Uterus (tissue), 4 donors: ENCODE measurements around the gene RAB26. TPM values are rescaled to one million over a fixed set of nuclear protein-coding genes. Genes with fewer than 3 reads are reported as not detected.
"Not testable (repeated sequence)": the region's sequence is repeated elsewhere in the genome, so short reads cannot be mapped to it uniquely, and the experiment has no call there.

Experiments
- DNase-seq, 2 donors: peaks; one replicate each; pipeline ENCODE4 v3.0.0-alpha.2; 2019 to 2020
- H3K27ac ChIP-seq, 2 donors: fragments of 200-600 bp; sonication (generic); 1 replicate in 1 of 2; 2 replicates in 1 of 2; pipeline ENCODE4 v1.5.1; 2016 to 2018
- H3K27me3 ChIP-seq, 2 donors: fragments of 200-600 bp; sonication (generic); one replicate each; pipeline ENCODE4 v1.5.1; 2018 to 2019; ENCODE audit warnings: control low read depth in 1 of 2
- H3K36me3 ChIP-seq, 2 donors: fragments of 200-600 bp; sonication (generic); one replicate each; pipeline ENCODE4 v1.5.1; 2019; ENCODE audit warnings: control low read depth in 1 of 2
- H3K4me1 ChIP-seq, 2 donors: fragments of 200-600 bp; sonication (generic); one replicate each; pipeline ENCODE4 v1.5.1; 2018 to 2019; ENCODE audit warnings: control low read depth in 1 of 2
- H3K4me3 ChIP-seq, 2 donors: fragments of 200-600 bp; sonication (generic); 1 replicate in 1 of 2; 2 replicates in 1 of 2; pipeline ENCODE4 v1.5.1; 2018 to 2019; ENCODE audit warnings: mild to moderate bottlenecking in 1 of 2
- H3K9me3 ChIP-seq, 2 donors: fragments of 200-600 bp; sonication (generic); one replicate each; pipeline ENCODE4 v1.5.1; 2019; ENCODE audit warnings: control low read depth in 1 of 2
- POLR2A ChIP-seq, 2 donors: fragments of 450-650 bp; IDR thresholded peaks; one replicate each; pipeline ENCODE4 v1.6.1; 2016; ENCODE audit warnings: antibody characterized with exemption in 2 of 2, mild to moderate bottlenecking in 1 of 2, moderate library complexity in 1 of 2
- intact Hi-C: fragments of 100-400 bp; cut with DNase I; formaldehyde crosslinking; loops from one replicate; pipeline ENCODE4 v1.15.1; 2023; ENCODE audit warnings: low total_unique reads
- microRNA counts, 2 donors: library from miRNA; unstranded; fragments of <30 nt; microRNA quantifications; one replicate each; lab custom pipeline; 2016 to 2017
- microRNA-seq: library from miRNA; unstranded; fragments of <30 nt; microRNA quantifications from one replicate; pipeline ENCODE4, GENCODE V29; 2016; ENCODE audit warnings: borderline microRNAs expressed, borderline replicate concordance
- small RNA-seq: library from RNA; depleted of rRNA; stranded (forward); fragments of <200 nt; gene quantifications from one replicate; pipeline ENCODE3, GENCODE V24; 2016
- total RNA-seq, 4 donors: library from RNA; depleted of rRNA in 3 of 4; stranded (reverse); fragments of >200 nt in 3 of 4; gene quantifications; one replicate each; pipeline versions ENCODE4 v1.1.0 to v1.2.4, GENCODE V29; 2014 to 2023
- TF ChIP-seq, protein P1 (sequence below), 4 experiments: fragments of 200-600 bp in 2 of 4; fragments of 450-650 bp in 2 of 4; sonication (generic) in 2 of 4; IDR thresholded peaks; one replicate each; pipeline ENCODE4 v1.5.1; 2016 to 2019; ENCODE audit warnings: antibody characterized with exemption in 4 of 4, mild to moderate bottlenecking in 2 of 4, moderate library complexity in 1 of 4
- donor health status: DM: yes; HTN: yes; CAD: no.

RAB26 gene
- total RNA-seq, 4 donors from 2014 or later, result 0.21 TPM; not detected in 3

DNA sequence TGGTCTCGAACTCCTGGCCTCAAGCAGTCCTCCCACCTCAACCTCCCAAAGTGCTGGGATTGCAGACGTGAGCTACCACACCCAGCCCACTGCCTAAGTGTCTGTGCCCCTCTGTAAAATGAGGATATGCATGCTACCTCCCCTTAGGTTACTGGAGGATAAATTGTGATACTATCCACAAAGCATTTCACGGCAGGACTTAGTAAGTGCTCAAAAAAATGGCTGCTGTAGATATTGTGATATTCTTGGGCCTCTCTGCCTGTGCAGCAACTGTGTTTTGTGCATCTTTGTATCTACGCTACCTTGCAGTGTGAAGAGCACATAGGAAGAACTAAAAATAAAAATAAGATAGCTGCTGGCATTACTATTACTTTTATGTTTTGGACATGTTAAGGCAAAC lies 49.9 kb downstream of the RAB26 start:
- no peaks in the 10 kb centered on the region for H3K9me3 ChIP-seq
- no peak overlapping the region for H3K27ac ChIP-seq
- no peaks in the 10 kb centered on the region for H3K36me3 ChIP-seq
- TF ChIP-seq POLR2A (IDR thresholded peaks at IDR 0.05), result no peak
- H3K27me3 ChIP-seq, result peaks cover 6 to 13% of the 10 kb centered on the region in 2 donors
- H3K4me1 ChIP-seq, result peaks cover 0 to 11% of the 10 kb centered on the region in 2 donors
- intact Hi-C loops, result no loop called here
- DNase-seq, result no peak
- no peak overlapping the region for H3K4me3 ChIP-seq

DNA sequence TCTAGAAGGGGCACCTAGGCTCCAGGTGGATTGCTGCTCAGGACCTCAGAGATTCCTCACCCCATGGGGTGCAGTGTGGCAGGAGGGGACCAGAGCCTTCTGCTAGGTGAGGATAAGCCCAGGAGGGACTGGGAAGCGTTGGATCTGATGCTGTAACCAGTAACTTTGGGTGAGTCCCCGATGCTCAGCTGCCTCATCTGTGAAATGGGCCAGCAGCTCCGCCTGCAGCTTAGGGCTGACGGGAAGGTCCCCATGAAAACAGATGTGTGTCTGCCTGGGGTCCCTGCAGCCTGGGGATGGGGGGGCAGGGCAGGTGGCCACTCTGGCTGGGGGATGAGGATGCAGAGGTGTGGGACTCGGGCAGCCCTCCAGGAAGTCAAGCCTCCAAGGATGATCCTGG lies 50.7 kb downstream of the RAB26 start:
- H3K4me1 ChIP-seq, result peaks cover 0 to 11% of the 10 kb centered on the region in 2 donors
- no peaks in the 10 kb centered on the region for H3K9me3 ChIP-seq
- no peak for DNase-seq
- TF ChIP-seq POLR2A (IDR thresholded peaks at IDR 0.05), result no peak
- TF ChIP-seq, protein P1, sequence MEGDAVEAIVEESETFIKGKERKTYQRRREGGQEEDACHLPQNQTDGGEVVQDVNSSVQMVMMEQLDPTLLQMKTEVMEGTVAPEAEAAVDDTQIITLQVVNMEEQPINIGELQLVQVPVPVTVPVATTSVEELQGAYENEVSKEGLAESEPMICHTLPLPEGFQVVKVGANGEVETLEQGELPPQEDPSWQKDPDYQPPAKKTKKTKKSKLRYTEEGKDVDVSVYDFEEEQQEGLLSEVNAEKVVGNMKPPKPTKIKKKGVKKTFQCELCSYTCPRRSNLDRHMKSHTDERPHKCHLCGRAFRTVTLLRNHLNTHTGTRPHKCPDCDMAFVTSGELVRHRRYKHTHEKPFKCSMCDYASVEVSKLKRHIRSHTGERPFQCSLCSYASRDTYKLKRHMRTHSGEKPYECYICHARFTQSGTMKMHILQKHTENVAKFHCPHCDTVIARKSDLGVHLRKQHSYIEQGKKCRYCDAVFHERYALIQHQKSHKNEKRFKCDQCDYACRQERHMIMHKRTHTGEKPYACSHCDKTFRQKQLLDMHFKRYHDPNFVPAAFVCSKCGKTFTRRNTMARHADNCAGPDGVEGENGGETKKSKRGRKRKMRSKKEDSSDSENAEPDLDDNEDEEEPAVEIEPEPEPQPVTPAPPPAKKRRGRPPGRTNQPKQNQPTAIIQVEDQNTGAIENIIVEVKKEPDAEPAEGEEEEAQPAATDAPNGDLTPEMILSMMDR (IDR thresholded peaks at IDR 0.05), result no peak
- intact Hi-C loops, result no loop called here
- H3K27ac ChIP-seq, result no peak overlapping the region
- H3K36me3 ChIP-seq, result no peaks in the 10 kb centered on the region
- peaks cover 6 to 13% of the 10 kb centered on the region in 2 donors for H3K27me3 ChIP-seq
- no peak overlapping the region for H3K4me3 ChIP-seq

DNA sequence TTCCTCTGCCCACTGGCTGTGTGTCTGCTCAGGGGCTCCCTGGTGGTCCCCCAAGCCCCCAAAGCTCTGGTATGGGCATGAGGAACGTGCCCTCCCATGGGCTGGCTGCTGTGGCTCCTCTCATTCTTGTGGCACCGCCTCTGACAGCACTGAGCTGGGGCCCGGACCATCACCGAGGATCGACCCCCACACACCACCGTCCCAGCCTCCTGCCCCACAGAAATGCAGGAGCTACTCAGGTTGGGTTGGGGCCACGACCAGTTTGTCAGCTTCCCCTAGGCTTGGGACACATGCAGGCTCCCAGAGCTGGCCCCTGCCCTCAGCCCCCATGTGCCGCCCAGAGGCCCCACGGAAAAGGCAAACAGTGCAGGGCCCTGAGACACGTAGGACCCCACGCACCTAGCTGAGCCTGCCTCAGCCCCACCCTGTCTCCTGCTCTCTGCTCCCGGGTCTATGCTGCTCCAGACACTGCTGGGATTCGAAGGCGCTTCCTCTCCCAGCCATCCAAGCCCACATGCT lies 51.3 kb downstream of the RAB26 start:
- H3K9me3 ChIP-seq, result no peaks in the 10 kb centered on the region
- no peaks in the 10 kb centered on the region for H3K36me3 ChIP-seq
- H3K4me3 ChIP-seq, result no peak overlapping the region
- intact Hi-C loops, result no loop called here
- TF ChIP-seq, protein P1 (IDR thresholded peaks at IDR 0.05), result no peak
- no peak for TF ChIP-seq POLR2A (IDR thresholded peaks at IDR 0.05)
- H3K27ac ChIP-seq, result no peak overlapping the region
- peaks cover 0 to 11% of the 10 kb centered on the region in 2 donors for H3K4me1 ChIP-seq
- H3K27me3 ChIP-seq, result peaks cover 6 to 12% of the 10 kb centered on the region in 2 donors
- DNase-seq, result no peak

DNA sequence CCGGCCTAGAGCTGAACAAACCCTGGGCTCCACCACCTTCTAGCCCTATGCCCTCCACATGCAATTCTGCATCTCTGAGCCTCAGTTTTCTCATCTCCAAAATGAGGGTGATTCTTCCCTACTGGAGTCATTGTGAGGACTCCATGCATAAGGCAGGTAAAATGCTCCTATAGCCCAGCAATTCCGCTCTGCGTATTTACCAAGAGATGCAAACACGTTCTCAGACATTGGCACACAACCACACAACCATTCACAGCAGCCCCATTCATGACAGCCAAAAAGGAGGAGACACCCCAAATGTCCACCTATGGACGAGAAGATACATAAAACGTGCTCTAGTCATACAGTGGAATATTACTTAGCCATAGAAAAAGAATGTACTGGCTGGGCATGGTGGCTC lies 51.9 kb downstream of the RAB26 start:
- H3K4me3 ChIP-seq, result no peak overlapping the region
- TF ChIP-seq, protein P1 (IDR thresholded peaks at IDR 0.05), result no peak
- TF ChIP-seq POLR2A (IDR thresholded peaks at IDR 0.05), result no peak
- no peaks in the 10 kb centered on the region for H3K9me3 ChIP-seq
- no peak for DNase-seq
- intact Hi-C loops, result no loop called here
- no peak overlapping the region for H3K27ac ChIP-seq
- no peaks in the 10 kb centered on the region for H3K36me3 ChIP-seq
- H3K4me1 ChIP-seq, result peaks cover 0 to 8% of the 10 kb centered on the region in 2 donors
- H3K27me3 ChIP-seq, result peaks cover 6% of the 10 kb centered on the region in 2 donors

DNA sequence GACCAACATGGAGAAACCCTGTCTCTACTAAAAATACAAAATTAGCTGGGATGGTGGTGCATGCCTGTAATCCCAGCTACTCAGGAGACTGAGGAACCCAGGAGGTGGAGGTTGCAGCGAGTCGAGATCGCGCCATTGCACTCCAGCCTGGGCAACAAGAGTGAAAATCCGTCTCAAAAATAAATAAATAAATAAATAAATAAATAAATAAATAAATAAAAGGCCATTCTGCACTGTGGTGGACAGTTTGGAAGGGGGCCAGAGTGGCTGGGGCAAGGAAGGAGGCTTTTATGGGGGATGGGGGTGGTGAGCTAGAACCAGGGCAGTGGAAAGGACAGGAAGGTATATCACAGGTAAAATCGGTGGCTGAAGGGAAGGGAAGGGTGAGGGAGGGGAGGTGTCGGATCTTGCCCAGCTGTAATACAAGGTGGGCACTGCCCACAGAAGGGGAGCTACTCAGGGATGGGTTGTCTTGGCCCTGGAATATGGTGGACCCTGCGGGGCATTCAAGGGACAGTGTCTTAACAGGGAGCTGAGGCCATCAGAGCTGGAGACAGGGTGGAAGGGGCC lies 54.8 kb downstream of the RAB26 start:
- intact Hi-C loops, H3K4me1 ChIP-seq, H3K27me3 ChIP-seq, H3K36me3 ChIP-seq, H3K9me3 ChIP-seq, H3K4me3 ChIP-seq, DNase-seq, H3K27ac ChIP-seq: not testable (repeated sequence)

MicroRNAs within 50 kb of the gene (microRNA counts, 767-probe panel; counts per million panel counts)
- microRNA hsa-miR-3180 (lab: Ali Mortazavi, UCI) (0 counts per million in 2 donors), microRNA hsa-miR-4516 (lab: Ali Mortazavi, UCI) (3,384 to 5,524 counts per million in 2 donors)

Small RNA genes lying within 50 kb of the gene (microRNA-seq; reads per million reads assigned to microRNA genes)
- gene MIR3180-5 (not detected), gene MIR4516 (not detected), gene MIR6511B1 (not detected)

Small RNA genes lying within 50 kb of the gene (small RNA-seq; reads per million reads assigned to genes)
- gene MIR3180-5 (not detected), gene MIR4516 (not detected), gene RF00019 (not detected), gene SNORD60 (not detected)

Other genes with a start within 250 kb of the RAB26 start
- gene HS3ST6, start 230.2 kb upstream of the RAB26 start, total RNA-seq, result not detected
- 10 to 100 TPM in 2 of 4 donors, 1 to 10 TPM in 2; 5.6 to 21.2 (median 11.9) TPM for gene MSRB1, start 205.4 kb upstream of the RAB26 start, total RNA-seq
- under 1 TPM in 1 of 4 donors, not detected in 3; 0.14 TPM for gene RPL3L, start 193.9 kb upstream of the RAB26 start, total RNA-seq
- 100 to 1,000 TPM in 1 of 4 donors, 10 to 100 TPM in 3; 50.1 to 532 (median 78.0) TPM for gene NDUFB10, start 189.1 kb upstream of the RAB26 start, total RNA-seq
- gene RPS2, start 183.8 kb upstream of the RAB26 start, total RNA-seq, result 1,000 to 10,000 TPM in 3 of 4 donors, 100 to 1,000 TPM in 1; 982 to 2,205 (median 1,458) TPM
- not detected for gene RNF151, start 181.8 kb upstream of the RAB26 start, total RNA-seq
- 10 to 100 TPM in 3 of 4 donors, 1 to 10 TPM in 1; 4.1 to 46.6 (median 27.4) TPM for gene TBL3, start 176.6 kb upstream of the RAB26 start, total RNA-seq
- gene NOXO1, start 167.2 kb upstream of the RAB26 start, total RNA-seq, result 1 to 10 TPM in 1 of 4 donors, not detected in 3; 1.0 TPM
- 10 to 100 TPM in 1 of 4 donors, 1 to 10 TPM in 3; 2.6 to 20.8 (median 6.6) TPM for gene GFER, start 164.4 kb upstream of the RAB26 start, total RNA-seq
- gene SYNGR3, start 158.7 kb upstream of the RAB26 start, total RNA-seq, result 1 to 10 TPM in 1 of 4 donors, not detected in 3; 1.5 TPM
- gene ZNF598, start 138.8 kb upstream of the RAB26 start, total RNA-seq, result 10 to 100 TPM; 16.9 to 50.0 (median 34.6) TPM
- 1 to 10 TPM in 1 of 4 donors, not detected in 3; 1.5 TPM for gene NPW, start 128.8 kb upstream of the RAB26 start, total RNA-seq
- gene NHERF2, start 121.7 kb upstream of the RAB26 start, total RNA-seq, result 10 to 100 TPM; 10.3 to 97.1 (median 33.1) TPM
- 10 to 100 TPM; 18.8 to 58.4 (median 27.6) TPM for gene NTHL1, start 100.8 kb upstream of the RAB26 start, total RNA-seq
- gene TSC2, start 100.6 kb upstream of the RAB26 start, total RNA-seq, result 100 to 1,000 TPM in 2 of 4 donors, 10 to 100 TPM in 2; 53.8 to 347 (median 131) TPM
- 100 to 1,000 TPM; 149 to 383 (median 197) TPM for gene PKD1, start 12.7 kb upstream of the RAB26 start, total RNA-seq
- 10 to 100 TPM; 15.3 to 97.1 (median 51.7) TPM for gene TRAF7, start 7.2 kb downstream of the RAB26 start, total RNA-seq
- gene CASKIN1, start 48.0 kb downstream of the RAB26 start, total RNA-seq, result 1 to 10 TPM in 1 of 4 donors, under 1 TPM in 1, not detected in 2; 0.40 to 2.7 TPM
- 10 to 100 TPM in 3 of 4 donors, 1 to 10 TPM in 1; 9.3 to 32.8 (median 21.5) TPM for gene MLST8, start 56.8 kb downstream of the RAB26 start, total RNA-seq
- 10 to 100 TPM in 1 of 4 donors, 1 to 10 TPM in 3; 1.2 to 16.9 (median 1.7) TPM for gene BRICD5, start 62.2 kb downstream of the RAB26 start, total RNA-seq
- 10 to 100 TPM in 2 of 4 donors, 1 to 10 TPM in 2; 2.6 to 14.4 (median 10.4) TPM for gene PGP, start 66.2 kb downstream of the RAB26 start, total RNA-seq
- 10 to 100 TPM in 3 of 4 donors, 1 to 10 TPM in 1; 8.2 to 41.8 (median 29.9) TPM for gene E4F1, start 75.0 kb downstream of the RAB26 start, total RNA-seq
- 1 to 10 TPM in 1 of 4 donors, under 1 TPM in 1, not detected in 2; 0.97 to 1.2 TPM for gene DNASE1L2, start 87.8 kb downstream of the RAB26 start, total RNA-seq
- 10 to 100 TPM in 3 of 4 donors, 1 to 10 TPM in 1; 4.9 to 89.1 (median 40.1) TPM for gene ECI1, start 103.0 kb downstream of the RAB26 start, total RNA-seq
- 100 to 1,000 TPM in 1 of 4 donors, 10 to 100 TPM in 3; 36.1 to 175 (median 85.5) TPM for gene RNPS1, start 119.5 kb downstream of the RAB26 start, total RNA-seq
- 10 to 100 TPM in 1 of 4 donors, 1 to 10 TPM in 3; 1.3 to 18.7 (median 4.7) TPM for gene ABCA3, start 192.1 kb downstream of the RAB26 start, total RNA-seq